Effector memory CD4-positive, alpha-beta T cell (primary cell): Measurements from ENCODE around the gene MARCHF5.

Experiments
- DNase-seq, 3 donors: peaks; one replicate each; pipeline ENCODE4 v3.0.0-alpha.2; 2020
- H3K27ac ChIP-seq: 2 replicates; pipeline ENCODE4 v1.7.0; 2013; ENCODE audit warnings: mild to moderate bottlenecking, low read length, moderate library complexity; ENCODE audit not compliant: insufficient read depth, poor library complexity, severe bottlenecking
- H3K27me3 ChIP-seq: replicated peaks from 2 replicates; pipeline ENCODE4 v1.7.0; 2013; ENCODE audit warnings: mild to moderate bottlenecking, low read length; ENCODE audit not compliant: insufficient read depth, control insufficient read depth, poor library complexity, severe bottlenecking
- H3K36me3 ChIP-seq: 2 replicates; pipeline ENCODE4 v1.7.0; 2013; ENCODE audit warnings: mild to moderate bottlenecking, low read length, moderate library complexity; ENCODE audit not compliant: control insufficient read depth, insufficient read depth
- H3K4me1 ChIP-seq: 2 replicates; pipeline ENCODE4 v1.7.0; 2013; ENCODE audit warnings: low read length, mild to moderate bottlenecking; ENCODE audit not compliant: control insufficient read depth, insufficient read depth, poor library complexity, severe bottlenecking
- H3K4me3 ChIP-seq: 2 replicates; pipeline ENCODE4 v1.7.0; 2013; ENCODE audit warnings: low read length, low read depth, mild to moderate bottlenecking; ENCODE audit not compliant: insufficient read depth, poor library complexity, severe bottlenecking
- H3K9me3 ChIP-seq: 2 replicates; pipeline ENCODE4 v1.7.0; 2013; ENCODE audit warnings: mild to moderate bottlenecking, low read length, moderate library complexity; ENCODE audit not compliant: control insufficient read depth
- total RNA-seq, 3 donors: gene quantifications; one replicate each; lab custom pipeline; 2026; lab: John Stamatoyannopoulos, UW

The MARCHF5 gene, protein sequence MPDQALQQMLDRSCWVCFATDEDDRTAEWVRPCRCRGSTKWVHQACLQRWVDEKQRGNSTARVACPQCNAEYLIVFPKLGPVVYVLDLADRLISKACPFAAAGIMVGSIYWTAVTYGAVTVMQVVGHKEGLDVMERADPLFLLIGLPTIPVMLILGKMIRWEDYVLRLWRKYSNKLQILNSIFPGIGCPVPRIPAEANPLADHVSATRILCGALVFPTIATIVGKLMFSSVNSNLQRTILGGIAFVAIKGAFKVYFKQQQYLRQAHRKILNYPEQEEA
- total RNA-seq, result 24.8 to 42.4 (median 31.1) reads per million in 3 donors

DNA sequence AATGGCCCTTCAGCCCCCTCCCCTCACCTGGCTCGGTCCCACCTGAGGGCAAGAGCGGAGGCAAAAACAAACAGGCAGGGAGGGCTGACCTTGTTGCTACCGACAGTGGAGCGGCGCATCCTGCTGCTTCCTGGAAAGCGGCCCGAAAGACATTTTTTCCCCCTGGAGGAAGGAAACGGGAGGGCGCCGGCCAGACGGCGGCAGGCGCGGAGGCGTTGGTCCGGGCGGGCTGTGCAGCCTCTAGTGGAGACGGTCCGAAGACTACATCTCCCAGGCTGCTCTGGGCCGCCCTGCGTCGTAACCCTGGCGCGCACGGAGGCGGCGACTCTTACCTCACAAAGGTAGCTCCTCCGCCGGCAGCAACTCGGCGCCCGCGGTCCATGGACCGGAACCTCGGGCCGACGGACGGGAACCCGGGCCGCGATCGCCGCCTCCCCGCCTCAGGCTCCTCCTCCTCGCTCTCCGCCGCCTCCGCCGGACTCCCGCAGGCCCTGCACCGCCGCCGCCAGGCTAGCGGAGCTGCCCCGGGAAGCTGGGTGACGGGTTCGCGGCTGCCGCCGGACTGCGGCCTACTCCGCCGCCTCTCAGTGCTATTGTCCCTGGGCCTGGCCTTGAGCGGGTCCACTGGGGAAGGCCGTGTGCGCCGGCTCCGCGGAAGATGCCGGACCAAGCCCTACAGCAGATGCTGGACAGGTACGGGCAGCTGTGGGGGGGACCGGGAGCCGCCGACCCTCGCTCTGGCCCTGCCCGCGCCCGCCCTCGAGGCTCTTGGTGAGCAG is at the start of gene MARCHF5, which contains the start of gene CPEB3:
Gene MARCHF5, plus strand, starts transcription at position 331 of the 779 bp plus-strand sequence. Its CDS starts 328 bp downstream, at position 659.
Gene CPEB3, minus strand, starts transcription at position 242 of the 779 bp plus-strand sequence. CDS start 50,728 bp downstream, outside the sequence.
- peak; percentile 87 to 89 (median 89) for DNase-seq
- peak within 1 kb of the TSS; percentile 84 for H3K27ac ChIP-seq
- H3K4me3 ChIP-seq, result peak within 1 kb of the TSS; percentile 100
- H3K9me3 ChIP-seq, result no peaks in the 10 kb centered on the region
- no peaks in the 10 kb centered on the region for H3K27me3 ChIP-seq
- H3K36me3 ChIP-seq, result no peaks in the 10 kb centered on the region
- no peaks in the 10 kb centered on the region for H3K4me1 ChIP-seq

DNA sequence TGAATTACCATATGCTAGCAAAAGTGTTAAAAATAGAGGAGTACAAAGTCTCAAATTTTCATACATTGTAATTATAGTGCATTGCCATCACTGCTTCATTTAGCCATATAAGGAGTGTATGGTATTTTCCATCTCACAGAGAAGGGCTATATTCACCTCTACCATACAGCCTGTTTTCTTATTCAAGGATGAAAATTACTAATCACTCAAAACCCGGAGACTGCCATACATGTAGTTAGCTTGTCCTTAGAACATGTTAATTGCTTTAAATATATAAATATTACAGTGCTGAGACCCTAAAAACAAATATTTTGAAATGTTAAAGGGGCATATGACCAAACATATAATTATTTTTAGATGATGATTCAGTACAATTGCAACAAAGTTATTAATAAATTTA is 49.5 kb upstream of the MARCHF5 start:
- no peaks in the 10 kb centered on the region for H3K36me3 ChIP-seq
- no peak for DNase-seq
- no peak overlapping the region for H3K4me3 ChIP-seq
- no peak overlapping the region for H3K27ac ChIP-seq
- H3K4me1 ChIP-seq, result peaks cover 8% of the 10 kb centered on the region
- H3K27me3 ChIP-seq, result no peaks in the 10 kb centered on the region
- no peaks in the 10 kb centered on the region for H3K9me3 ChIP-seq

DNA sequence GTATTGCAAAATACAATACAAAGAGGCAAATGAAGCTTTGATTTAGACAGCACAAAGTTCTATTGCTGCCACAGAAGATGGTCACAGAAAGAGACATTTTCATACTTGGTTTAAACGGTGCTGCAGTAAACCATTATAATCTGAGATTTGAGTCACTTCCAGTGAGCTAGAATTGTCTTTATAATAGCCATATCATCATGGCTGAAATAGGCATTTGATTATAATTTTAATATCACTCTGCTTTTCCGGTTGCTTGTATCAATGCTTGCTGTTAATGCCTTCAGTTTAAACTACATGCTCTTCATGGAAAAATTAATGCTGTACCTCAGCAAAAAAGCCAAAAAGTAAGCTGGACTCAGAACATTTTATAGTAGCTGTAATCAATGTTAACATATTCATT is 48.6 kb upstream of the MARCHF5 start:
- Histone ChIP-seq H3K27me3 (no peaks in the 10 kb centered on the region), H3K4me1 (peaks cover 8% of the 10 kb centered on the region), H3K9me3 (no peaks in the 10 kb centered on the region), H3K36me3 (no peaks in the 10 kb centered on the region), H3K27ac (no peak overlapping the region), H3K4me3 (no peak overlapping the region)
- DNase-seq, result no peak

DNA sequence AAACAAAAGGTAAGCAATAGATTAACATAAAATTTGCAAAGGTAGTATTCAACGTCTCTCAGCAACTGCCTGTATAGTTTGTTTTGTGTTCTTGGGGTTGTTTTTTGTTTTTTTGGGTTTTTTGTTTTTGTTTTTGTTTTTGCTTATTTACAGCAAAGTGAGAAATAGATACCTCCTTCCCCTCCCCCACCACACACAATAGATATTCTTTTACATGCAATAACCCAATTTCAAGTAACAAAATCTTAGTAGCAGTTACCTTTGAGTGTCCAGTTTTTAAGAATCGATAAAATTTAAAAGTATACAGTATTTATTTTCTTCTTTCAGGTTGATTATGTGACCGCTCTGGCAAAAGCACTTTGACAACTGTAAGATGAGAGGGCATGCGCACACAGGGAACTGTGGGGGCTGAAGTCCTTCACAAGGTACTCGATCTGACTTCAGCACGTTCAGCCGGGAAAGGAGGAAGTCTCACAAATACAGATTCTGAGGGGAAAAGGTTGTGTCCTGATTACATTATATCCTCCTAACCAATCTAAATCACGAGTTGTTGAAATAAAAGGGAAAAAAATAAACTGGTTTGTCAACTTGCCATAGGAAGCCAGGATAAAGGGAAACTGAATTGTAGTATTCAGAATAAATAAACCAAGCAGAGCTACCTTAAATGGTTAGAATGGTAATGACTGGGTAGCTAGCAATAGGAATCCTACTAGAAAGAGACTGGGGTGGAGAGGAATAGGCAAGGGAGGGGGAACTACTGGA is 47.9 kb upstream of the MARCHF5 start:
- no peak for DNase-seq
- H3K4me3 ChIP-seq, result peak overlapping the region; percentile 23
- H3K9me3 ChIP-seq, result no peaks in the 10 kb centered on the region
- H3K36me3 ChIP-seq, result no peaks in the 10 kb centered on the region
- no peaks in the 10 kb centered on the region for H3K27me3 ChIP-seq
- H3K4me1 ChIP-seq, result peaks cover 8% of the 10 kb centered on the region
- H3K27ac ChIP-seq, result no peak overlapping the region

DNA sequence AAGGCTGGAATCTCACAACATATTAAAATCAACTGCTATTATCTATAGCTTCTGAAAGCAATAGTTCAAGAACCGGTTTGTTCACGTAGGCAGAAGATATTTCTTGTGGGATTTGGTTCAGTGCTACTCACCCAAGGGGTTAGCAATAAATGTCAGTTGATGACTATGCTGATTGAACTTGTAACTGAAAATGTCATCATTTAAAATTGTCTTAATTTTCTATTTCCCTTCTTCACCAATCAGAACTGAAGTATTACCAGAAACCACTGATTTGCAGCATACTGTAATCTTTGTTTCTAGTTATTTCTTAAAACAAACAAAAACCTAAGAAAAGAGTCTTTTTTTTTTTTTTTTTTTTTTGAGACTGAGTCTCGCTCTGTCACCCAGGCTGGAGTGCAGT is 46.2 kb upstream of the MARCHF5 start:
- Histone ChIP-seq H3K9me3 (no peaks in the 10 kb centered on the region), H3K4me3 (no peak overlapping the region), H3K27me3 (no peaks in the 10 kb centered on the region), H3K36me3 (no peaks in the 10 kb centered on the region), H3K4me1 (no peaks in the 10 kb centered on the region), H3K27ac (no peak overlapping the region)
- no peak for DNase-seq

DNA sequence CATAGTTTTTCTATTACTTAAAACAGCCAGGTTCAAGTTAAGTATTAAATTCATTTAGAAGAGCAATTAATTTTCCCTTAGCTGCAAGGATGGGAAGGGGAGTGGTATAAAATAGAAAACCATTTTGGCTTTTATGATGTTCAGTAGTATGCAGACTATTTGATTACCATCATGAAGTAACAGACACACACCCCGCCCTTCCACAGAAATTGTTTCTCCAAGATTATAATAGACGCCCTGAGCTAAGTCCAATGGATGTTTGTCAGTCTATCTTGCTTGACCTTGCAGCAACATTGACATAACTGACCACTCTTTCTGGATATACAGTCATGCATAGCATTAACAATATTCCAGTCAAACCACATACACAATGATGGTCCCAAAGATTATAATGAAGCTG is 42.4 kb upstream of the MARCHF5 start:
- Histone ChIP-seq H3K27me3 (no peaks in the 10 kb centered on the region), H3K27ac (no peak overlapping the region), H3K4me1 (no peaks in the 10 kb centered on the region), H3K4me3 (no peak overlapping the region), H3K9me3 (no peaks in the 10 kb centered on the region), H3K36me3 (no peaks in the 10 kb centered on the region)
- DNase-seq, result no peak

DNA sequence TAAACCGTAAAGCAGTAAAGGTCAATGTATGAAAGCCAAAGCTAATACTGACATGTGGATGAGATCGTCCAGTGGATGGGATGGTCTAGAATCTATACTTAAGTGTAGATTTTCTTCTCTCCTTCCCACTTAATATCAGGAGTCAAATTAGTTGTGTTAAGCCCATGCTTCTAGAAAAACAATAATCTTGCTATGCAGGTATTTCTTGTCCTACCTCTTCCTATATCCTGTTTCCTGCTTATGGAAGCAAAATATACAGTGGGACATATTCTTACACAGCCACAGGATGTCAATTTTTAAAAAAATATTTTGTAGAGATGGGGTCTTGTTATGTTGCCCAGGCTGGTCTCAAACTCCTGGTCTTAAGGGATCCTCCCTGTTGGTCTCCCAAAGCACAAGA is 27.6 kb upstream of the MARCHF5 start:
- no peak overlapping the region for H3K27ac ChIP-seq
- DNase-seq, result no peak
- H3K4me1 ChIP-seq, result no peaks in the 10 kb centered on the region
- H3K9me3 ChIP-seq, result no peaks in the 10 kb centered on the region
- H3K27me3 ChIP-seq, result no peaks in the 10 kb centered on the region
- no peak overlapping the region for H3K4me3 ChIP-seq
- no peaks in the 10 kb centered on the region for H3K36me3 ChIP-seq

DNA sequence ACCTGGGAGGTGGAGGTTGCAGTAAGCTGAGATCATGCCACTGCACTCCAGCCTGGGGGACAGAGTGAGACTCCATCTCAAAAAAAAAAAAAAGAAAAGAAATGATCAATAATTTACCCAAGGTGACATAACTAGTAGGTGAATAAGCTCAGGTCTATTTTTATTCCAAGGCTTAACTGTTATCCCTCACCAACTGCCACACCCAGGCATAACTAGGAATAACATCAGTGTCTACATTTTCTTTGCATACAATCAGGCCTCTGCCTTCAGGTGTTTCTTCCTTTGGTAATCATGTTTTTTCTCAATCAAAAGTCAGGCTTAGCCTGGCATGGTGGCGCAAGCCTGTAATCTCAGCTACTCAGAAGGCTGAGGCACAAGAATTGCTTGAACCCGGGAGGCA is 26.7 kb upstream of the MARCHF5 start:
- H3K27ac ChIP-seq, result no peak overlapping the region
- H3K4me3 ChIP-seq, result no peak overlapping the region

DNA sequence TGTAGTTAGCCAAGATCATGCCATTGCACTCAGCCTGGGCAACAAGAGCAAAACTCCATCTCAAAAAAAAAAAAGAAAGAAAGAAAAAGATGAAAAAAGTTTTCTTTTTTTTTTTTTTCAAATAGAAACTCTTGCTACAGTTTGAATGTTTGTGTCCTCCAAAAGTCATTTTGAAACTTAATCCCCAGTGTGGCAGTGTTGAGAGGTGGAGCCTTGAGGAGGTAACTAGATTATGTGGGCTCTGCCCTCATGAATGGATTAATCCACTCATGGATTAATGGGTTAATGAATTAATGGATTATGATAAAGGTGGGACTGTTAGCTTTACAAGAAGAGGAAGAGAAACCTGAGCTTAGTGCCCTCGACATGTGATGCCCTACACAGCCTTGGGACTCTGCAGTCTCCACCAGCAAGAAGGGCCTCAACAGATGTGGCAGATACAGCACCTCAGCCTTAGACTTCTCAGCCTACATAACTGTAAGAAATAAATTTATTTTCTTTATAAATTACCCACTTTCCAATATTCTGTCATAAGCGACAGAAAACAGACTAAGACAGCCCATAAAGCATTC is 25.2 kb upstream of the MARCHF5 start:
- no peak for DNase-seq
- no peaks in the 10 kb centered on the region for H3K9me3 ChIP-seq
- H3K4me3 ChIP-seq, result no peak overlapping the region
- no peaks in the 10 kb centered on the region for H3K4me1 ChIP-seq
- no peak overlapping the region for H3K27ac ChIP-seq
- no peaks in the 10 kb centered on the region for H3K36me3 ChIP-seq
- no peaks in the 10 kb centered on the region for H3K27me3 ChIP-seq

More for the DNA sequence above, 26.7 kb upstream of the MARCHF5 start:
- DNase-seq, result no peak
- H3K27me3 ChIP-seq, result no peaks in the 10 kb centered on the region
- H3K9me3 ChIP-seq, result no peaks in the 10 kb centered on the region
- H3K4me1 ChIP-seq, result no peaks in the 10 kb centered on the region
- H3K36me3 ChIP-seq, result no peaks in the 10 kb centered on the region
